ENCODE results near the gene PAPPA. TPM values are rescaled to one million over a fixed set of nuclear protein-coding genes. Genes with fewer than 3 reads are reported as not detected.

Gene PAPPA
- total RNA-seq, 2 donors from 2014 or later: 0.26 to 0.35 TPM

GRCh38 chr9:116308076-116308475 lies 154.5 kb downstream of the PAPPA start:
- Mint-ChIP-seq H3K4me1 (no peaks in the 10 kb centered on the region), H3K36me3 (ENCODE audit: low read depth) (no peaks in the 10 kb centered on the region), H3K9me3 (no peaks in the 10 kb centered on the region), H3K27ac (no peak overlapping the region), H3K27me3 (no peaks in the 10 kb centered on the region), H3K4me3 (no peak overlapping the region)
- ATAC-seq (replicated peaks): no peak

GRCh38 chr9:116309900-116310611 lies 156.5 kb downstream of the PAPPA start:
- H3K4me1 Mint-ChIP-seq: no peaks in the 10 kb centered on the region

GRCh38 chr9:116312221-116312620 lies 158.6 kb downstream of the PAPPA start:
- Mint-ChIP-seq H3K4me3 (no peak overlapping the region), H3K27me3 (no peaks in the 10 kb centered on the region), H3K9me3 (no peaks in the 10 kb centered on the region), H3K27ac (no peak overlapping the region), H3K36me3 (ENCODE audit: low read depth) (no peaks in the 10 kb centered on the region), H3K4me1 (no peaks in the 10 kb centered on the region)
- no peak for ATAC-seq (replicated peaks)

More at GRCh38 chr9:116309900-116310611, 156.5 kb downstream of the PAPPA start:
- Mint-ChIP-seq H3K4me3 (no peak overlapping the region), H3K36me3 (ENCODE audit: low read depth) (no peaks in the 10 kb centered on the region), H3K9me3 (no peaks in the 10 kb centered on the region), H3K27me3 (no peaks in the 10 kb centered on the region), H3K27ac (no peak overlapping the region)
- no peak for ATAC-seq (replicated peaks)

GRCh38 chr9:116313638-116314037 lies 160.0 kb downstream of the PAPPA start:
- no peaks in the 10 kb centered on the region for H3K27me3 Mint-ChIP-seq

GRCh38 chr9:116316246-116316645 lies 162.7 kb downstream of the PAPPA start:
- Mint-ChIP-seq H3K27me3 (peaks cover 4% of the 10 kb centered on the region), H3K27ac (no peak overlapping the region), H3K9me3 (no peaks in the 10 kb centered on the region), H3K4me1 (no peaks in the 10 kb centered on the region), H3K4me3 (no peak overlapping the region), H3K36me3 (ENCODE audit: low read depth) (no peaks in the 10 kb centered on the region)
- no peak for ATAC-seq (replicated peaks)

More at GRCh38 chr9:116313638-116314037, 160.0 kb downstream of the PAPPA start:
- ATAC-seq (replicated peaks): no peak
- Mint-ChIP-seq H3K4me1 (no peaks in the 10 kb centered on the region), H3K4me3 (no peak overlapping the region), H3K27ac (no peak overlapping the region), H3K36me3 (ENCODE audit: low read depth) (no peaks in the 10 kb centered on the region), H3K9me3 (no peaks in the 10 kb centered on the region)

GRCh38 chr9:116317503-116317902 lies 163.9 kb downstream of the PAPPA start:
- Mint-ChIP-seq H3K9me3 (peaks cover 5% of the 10 kb centered on the region), H3K27ac (no peak overlapping the region), H3K4me1 (no peaks in the 10 kb centered on the region), H3K36me3 (ENCODE audit: low read depth) (no peaks in the 10 kb centered on the region), H3K27me3 (peaks cover 7% of the 10 kb centered on the region), H3K4me3 (no peak overlapping the region)
- ATAC-seq (replicated peaks): no peak

GRCh38 chr9:116318468-116319374 lies 165.1 kb downstream of the PAPPA start:
- H3K9me3 Mint-ChIP-seq: peaks cover 5% of the 10 kb centered on the region
- H3K4me3 Mint-ChIP-seq: no peak overlapping the region
- H3K27ac Mint-ChIP-seq: no peak overlapping the region
- H3K4me1 Mint-ChIP-seq: no peaks in the 10 kb centered on the region
- H3K36me3 Mint-ChIP-seq (ENCODE audit: low read depth): no peaks in the 10 kb centered on the region
- H3K27me3 Mint-ChIP-seq: peaks cover 7% of the 10 kb centered on the region
- no peak for ATAC-seq (replicated peaks)

GRCh38 chr9:116319480-116319879 lies 165.9 kb downstream of the PAPPA start:
- Mint-ChIP-seq H3K9me3 (peaks cover 5% of the 10 kb centered on the region), H3K27me3 (peaks cover 10% of the 10 kb centered on the region), H3K4me1 (no peaks in the 10 kb centered on the region), H3K4me3 (no peak overlapping the region), H3K27ac (no peak overlapping the region), H3K36me3 (ENCODE audit: low read depth) (no peaks in the 10 kb centered on the region)
- ATAC-seq (replicated peaks): no peak

GRCh38 chr9:116320290-116320689 lies 166.7 kb downstream of the PAPPA start:
- H3K27me3 Mint-ChIP-seq: peaks cover 13% of the 10 kb centered on the region
- H3K36me3 Mint-ChIP-seq (ENCODE audit: low read depth): no peaks in the 10 kb centered on the region
- no peak overlapping the region for H3K4me3 Mint-ChIP-seq
- H3K27ac Mint-ChIP-seq: no peak overlapping the region
- peaks cover 5% of the 10 kb centered on the region for H3K9me3 Mint-ChIP-seq
- ATAC-seq (replicated peaks): no peak
- H3K4me1 Mint-ChIP-seq: no peaks in the 10 kb centered on the region

GRCh38 chr9:116322521-116322920 lies 168.9 kb downstream of the PAPPA start:
- Mint-ChIP-seq H3K4me1 (no peaks in the 10 kb centered on the region), H3K27ac (no peak overlapping the region), H3K36me3 (ENCODE audit: low read depth) (no peaks in the 10 kb centered on the region), H3K9me3 (peaks cover 7% of the 10 kb centered on the region), H3K4me3 (no peak overlapping the region), H3K27me3 (peaks cover 20% of the 10 kb centered on the region)
- ATAC-seq (replicated peaks): no peak

GRCh38 chr9:116323012-116323411 lies 169.4 kb downstream of the PAPPA start:
- H3K36me3 Mint-ChIP-seq (ENCODE audit: low read depth): no peaks in the 10 kb centered on the region

GRCh38 chr9:116323571-116323970 lies 170.0 kb downstream of the PAPPA start:
- Mint-ChIP-seq H3K27ac (no peak overlapping the region), H3K4me3 (no peak overlapping the region), H3K4me1 (no peaks in the 10 kb centered on the region), H3K9me3 (peaks cover 7% of the 10 kb centered on the region), H3K27me3 (peaks cover 20% of the 10 kb centered on the region), H3K36me3 (ENCODE audit: low read depth) (no peaks in the 10 kb centered on the region)
- ATAC-seq (replicated peaks): no peak

More at GRCh38 chr9:116323012-116323411, 169.4 kb downstream of the PAPPA start:
- Mint-ChIP-seq H3K27me3 (peaks cover 20% of the 10 kb centered on the region), H3K27ac (no peak overlapping the region), H3K4me1 (no peaks in the 10 kb centered on the region), H3K4me3 (no peak overlapping the region), H3K9me3 (peaks cover 7% of the 10 kb centered on the region)
- no peak for ATAC-seq (replicated peaks)

GRCh38 chr9:116325924-116326323 lies 172.3 kb downstream of the PAPPA start:
- H3K27me3 Mint-ChIP-seq: peaks cover 16% of the 10 kb centered on the region
- no peaks in the 10 kb centered on the region for H3K36me3 Mint-ChIP-seq (ENCODE audit: low read depth)
- no peak overlapping the region for H3K27ac Mint-ChIP-seq
- no peak overlapping the region for H3K4me3 Mint-ChIP-seq
- H3K9me3 Mint-ChIP-seq: peaks cover 7% of the 10 kb centered on the region
- no peaks in the 10 kb centered on the region for H3K4me1 Mint-ChIP-seq
- ATAC-seq (replicated peaks): no peak

- ATAC-seq (replicated peaks): no peak
- Mint-ChIP-seq H3K4me1 (no peaks in the 10 kb centered on the region), H3K27ac (no peak overlapping the region)
Measured at GRCh38 chr9:116327701-116328405, 174.3 kb downstream of the PAPPA start.

More at GRCh38 chr9:116327701-116328405, 174.3 kb downstream of the PAPPA start:
- H3K9me3 Mint-ChIP-seq: peaks cover 3% of the 10 kb centered on the region
- peaks cover 15% of the 10 kb centered on the region for H3K27me3 Mint-ChIP-seq
- no peak overlapping the region for H3K4me3 Mint-ChIP-seq
- no peaks in the 10 kb centered on the region for H3K36me3 Mint-ChIP-seq (ENCODE audit: low read depth)
